ENCODE measurements around the gene IFT43.

- no peak for TF ChIP-seq CTCF (IDR thresholded peaks at IDR 0.05)
- TF ChIP-seq REST (IDR thresholded peaks at IDR 0.05; ENCODE audit: insufficient read depth in 1 of 2, low read depth in 2 of 2, low read length in 1 of 2) = no peak
- TF ChIP-seq POLR2AphosphoS5 (IDR thresholded peaks at IDR 0.05; ENCODE audit: low read depth, low read length) = no peak
- no peak for TF ChIP-seq SIN3A (IDR thresholded peaks at IDR 0.05; ENCODE audit: borderline replicate concordance, insufficient read depth, low read depth, low read length)
- no peak for TF ChIP-seq TCF7L2 (IDR thresholded peaks at IDR 0.05; ENCODE audit: low read depth, low read length)
Observed at GRCh38 chr14:75971509-75971908, 14.1 kb upstream of the IFT43 start.

All from Panc1 (cell line).